ENCODE data around the gene USP34. TPM values are rescaled to one million over a fixed set of nuclear protein-coding genes. Genes with fewer than 3 reads are reported as not detected.

The USP34 gene
- total and polyA plus RNA-seq, 9 of the 15 experiments (the other 6 are each of a cell fraction or from before 2014, with no cell fraction given) = 19.8 to 108 (median 67.8) TPM

- peak in 2 of 3 experiments; percentile 12 to 43; a peak in 2 of 6 replicates for TF ChIP-seq CTCF (IDR thresholded peaks at IDR 0.05 in 2 of 3, conservative IDR thresholded peaks at IDR 0.05 in 1 of 3; ENCODE audit: insufficient read depth in 2 of 3, low read depth in 1 of 3, low read length in 3 of 3)
- peak; percentile 91 for TF ChIP-seq EHMT2 (IDR thresholded peaks at IDR 0.05)
- no peak for TF ChIP-seq KDM5B (IDR thresholded peaks at IDR 0.05; ENCODE audit: insufficient replicate concordance, low read depth, low read length)
- TF ChIP-seq STAT5A (IDR thresholded peaks at IDR 0.05; ENCODE audit: borderline replicate concordance, low read length) = 0 out of 2 replicates have a peak, but pooled peaks have one; percentile 21
- TF ChIP-seq HSF4 (CRISPR knock-in tag; IDR thresholded peaks at IDR 0.05; ENCODE audit: borderline replicate concordance) = no peak
- peak in 1 of 2 experiments; percentile 33; a peak in 1 of 4 replicates for TF ChIP-seq RCOR1 (IDR thresholded peaks at IDR 0.05; ENCODE audit: borderline replicate concordance in 1 of 2, low read depth in 2 of 2, low read length in 2 of 2)
- peak; percentile 48; the same call in 1 of the 2 replicates for TF ChIP-seq FOSL1 (tag; conservative IDR thresholded peaks at IDR 0.05)
- peak; percentile 68; the same call in 1 of the 2 replicates for TF ChIP-seq TEAD2 (tag; IDR thresholded peaks at IDR 0.05)
- TF ChIP-seq TFAP4 (CRISPR knock-in tag; IDR thresholded peaks at IDR 0.05; ENCODE audit: borderline replicate concordance) = peak; percentile 57; the same call in 1 of the 2 replicates
- TF ChIP-seq MTA1 (IDR thresholded peaks at IDR 0.05; ENCODE audit: borderline replicate concordance) = no peak
- TF ChIP-seq HMBOX1 (IDR thresholded peaks at IDR 0.05) = peak; percentile 35; the same call in 1 of the 2 replicates
- TF ChIP-seq CEBPB (tag; IDR thresholded peaks at IDR 0.05) = 0 out of 2 replicates have a peak, but pooled peaks have one; percentile 16
- TF ChIP-seq FOXK2 (conservative IDR thresholded peaks at IDR 0.05 in 1 of 2, IDR thresholded peaks at IDR 0.05 in 1 of 2; ENCODE audit: low read depth in 2 of 2) = no peak
- no peak for TF ChIP-seq MNT (conservative IDR thresholded peaks at IDR 0.05)
Observed at GRCh38 chr2:61165946-61166345, 304.9 kb downstream of the USP34 start (continued).

All from K562 (cell line).